Brain microvascular endothelial cell (primary cell): ENCODE measurements around the gene TOB1.

ENCODE experiments used
- DNase-seq: peaks from one replicate; pipeline ENCODE4 v3.0.0-alpha.2; 2020
- H3K27ac ChIP-seq: fragments of 250-450 bp; sonication (Bioruptor Pico); 2 replicates; pipeline ENCODE4 v1.5.1; 2020; ENCODE audit warnings: mild to moderate bottlenecking, moderate library complexity
- H3K27me3 ChIP-seq: fragments of 250-450 bp; sonication (Bioruptor Pico); replicated peaks from 2 replicates; pipeline ENCODE4 v1.5.1; 2020; ENCODE audit warnings: mild to moderate bottlenecking
- H3K36me3 ChIP-seq: fragments of 250-450 bp; sonication (Bioruptor Pico); replicated peaks from 2 replicates; pipeline ENCODE4 v1.5.1; 2020; ENCODE audit warnings: mild to moderate bottlenecking
- H3K4me3 ChIP-seq: 2 replicates; pipeline ENCODE4 v1.5.1; 2011; ENCODE audit warnings: low read depth, mild to moderate bottlenecking, control low read depth, low read length, moderate library complexity
- CTCF ChIP-seq: IDR thresholded peaks from 2 replicates; pipeline ENCODE4 v1.5.1; 2011; ENCODE audit warnings: low read depth, mild to moderate bottlenecking, moderate library complexity, low read length, control low read depth, inconsistent platforms; ENCODE audit errors: missing control alignments
- in situ Hi-C: cut with HindIII; loops from 2 replicates; pipeline ENCODE4 v1.10.0; 2017; ENCODE audit warnings: low sequenced_read_pairs, low pct_ligation_motif_present

Gene TOB1

GRCh38 chr17:50832267-50832863 is 33.8 kb downstream of the TOB1 start:
- Histone ChIP-seq H3K36me3 (no peaks in the 10 kb centered on the region), H3K27me3 (no peaks in the 10 kb centered on the region), H3K27ac (no peak overlapping the region), H3K4me3 (no peak overlapping the region)
- TF ChIP-seq CTCF, result no peak
- DNase-seq, result no peak
- in situ Hi-C loops, result no loop called here

GRCh38 chr17:50831471-50831928 is 34.7 kb downstream of the TOB1 start:
- no peak for TF ChIP-seq CTCF
- H3K4me3 ChIP-seq, result no peak overlapping the region
- H3K27ac ChIP-seq, result no peak overlapping the region
- DNase-seq, result no peak
- in situ Hi-C loops, result no loop called here
- H3K36me3 ChIP-seq, result no peaks in the 10 kb centered on the region
- H3K27me3 ChIP-seq, result no peaks in the 10 kb centered on the region

GRCh38 chr17:50830994-50831393 is 35.2 kb downstream of the TOB1 start:
- Histone ChIP-seq H3K4me3 (no peak overlapping the region), H3K27ac (no peak overlapping the region), H3K27me3 (no peaks in the 10 kb centered on the region), H3K36me3 (no peaks in the 10 kb centered on the region)
- in situ Hi-C loops, result no loop called here
- DNase-seq, result no peak
- no peak for TF ChIP-seq CTCF

GRCh38 chr17:50830352-50830751 is 35.8 kb downstream of the TOB1 start:
- DNase-seq, result peak; percentile 28
- Histone ChIP-seq H3K27me3 (no peaks in the 10 kb centered on the region), H3K4me3 (no peak overlapping the region), H3K27ac (no peak overlapping the region), H3K36me3 (no peaks in the 10 kb centered on the region)
- in situ Hi-C loops, result no loop called here
- TF ChIP-seq CTCF, result no peak

- TF ChIP-seq CTCF, result no peak
- Histone ChIP-seq H3K36me3 (no peaks in the 10 kb centered on the region), H3K4me3 (no peak overlapping the region), H3K27ac (no peak overlapping the region), H3K27me3 (no peaks in the 10 kb centered on the region)
- in situ Hi-C loops, result no loop called here
- DNase-seq, result no peak
These were observed 36.8 kb downstream of the TOB1 start for GRCh38 chr17:50829332-50829731.
